Activated T-cell treated with anti-CD3 and anti-CD28 coated beads, Interleukin-2, amount 50 U/mL, for 4 hours (primary cell): ENCODE measurements around the gene NHSL2. TPM values are rescaled to one million over a fixed set of nuclear protein-coding genes. Genes with fewer than 3 reads are reported as not detected.
A peak's percentile ranks its signal among the peaks of the same experiment; 100 is the strongest.

Experiments used
- ATAC-seq, 2 donors: fragments of 200-7000 bp; cut with Tn5 transposase; one replicate each; pipeline ENCODE4 v1.10.0; 2021
- DNase-seq: peaks from one replicate; pipeline ENCODE4 v3.0.0-alpha.2; 2020
- H3K27me3 Mint-ChIP-seq: one replicate; pipeline ENCODE4 v1.8.0; 2021; ENCODE audit warnings: low read depth, mixed read lengths
- H3K36me3 Mint-ChIP-seq: one replicate; pipeline ENCODE4 v1.8.0; 2022; ENCODE audit warnings: mixed read lengths; ENCODE audit not compliant: insufficient read depth
- H3K4me1 Mint-ChIP-seq: one replicate; pipeline ENCODE4 v1.8.0; 2021; ENCODE audit warnings: low read depth, mixed read lengths
- H3K4me3 Mint-ChIP-seq: one replicate; pipeline ENCODE4 v1.8.0; 2021; ENCODE audit warnings: mild to moderate bottlenecking, moderate library complexity, mixed read lengths
- H3K9me3 Mint-ChIP-seq: one replicate; pipeline ENCODE4 v1.8.0; 2021; ENCODE audit warnings: mixed read lengths
- total RNA-seq, 3 donors: library from RNA; stranded (reverse); gene quantifications; one replicate each; pipeline ENCODE4 v1.2.1, GENCODE V29; 2021

The NHSL2 gene
- total RNA-seq, 3 donors from 2014 or later = 0.30 to 0.65 (median 0.32) TPM

DNA sequence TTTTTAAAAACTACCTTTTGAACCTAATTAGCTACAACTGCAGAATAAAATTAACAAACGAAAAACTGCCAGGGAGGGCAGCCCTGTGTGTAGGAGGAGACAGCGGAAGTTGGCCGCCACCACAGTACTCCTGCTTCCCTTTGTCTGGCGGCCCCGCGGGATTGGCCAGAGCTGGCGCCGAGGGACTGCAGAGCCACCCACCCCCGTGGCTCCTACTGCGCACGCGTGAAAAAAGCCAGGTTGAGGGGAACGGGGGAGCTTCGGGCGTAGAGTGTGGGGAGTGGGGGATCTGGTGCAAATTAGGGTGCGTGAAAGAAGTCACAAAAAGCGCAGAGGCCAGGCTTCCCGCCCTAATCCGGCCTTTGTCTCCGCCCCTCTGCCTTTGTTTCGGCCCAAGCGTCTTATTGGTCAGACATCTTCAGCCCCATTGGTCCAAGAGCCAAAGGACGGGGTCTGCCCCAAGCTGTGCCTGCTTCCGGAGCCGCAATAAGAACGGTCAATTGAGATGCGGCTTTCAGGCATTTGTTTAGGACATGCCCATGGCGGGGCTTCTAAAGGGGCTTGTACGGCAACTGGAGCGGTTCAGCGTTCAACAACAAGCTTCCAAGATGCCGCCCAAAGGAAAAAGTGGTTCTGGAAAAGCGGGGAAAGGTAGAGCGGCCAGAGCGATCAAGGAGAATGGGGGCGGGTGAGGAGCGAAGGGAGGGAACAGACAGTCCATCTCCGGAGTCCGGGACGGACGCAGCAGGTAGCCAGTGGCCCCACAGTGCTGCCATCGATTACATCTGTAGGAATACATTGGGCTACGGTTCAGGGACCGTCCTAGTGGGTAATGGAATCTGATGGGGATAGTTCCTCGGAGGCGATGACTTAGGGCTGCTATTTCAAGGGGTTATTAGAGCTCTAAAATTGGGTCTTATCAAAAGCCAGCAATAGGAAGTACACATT is 270.8 kb downstream of the NHSL2 start, which contains the start of gene PIN4:
Gene PIN4 (plus strand): TSS at position 580 of the 948 bp plus-strand sequence. CDS start 29 bp downstream, at position 609.
- Mint-ChIP-seq H3K4me3 (no peak within 1 kb of the TSS), H3K36me3 (no peaks in the 10 kb centered on the region), H3K4me1 (peaks cover 18% of the 10 kb centered on the region), H3K9me3 (no peaks in the 10 kb centered on the region), H3K27me3 (no peaks in the 10 kb centered on the region)
- ATAC-seq = peak; percentile 97 to 98
- peak; percentile 71 for DNase-seq

DNA sequence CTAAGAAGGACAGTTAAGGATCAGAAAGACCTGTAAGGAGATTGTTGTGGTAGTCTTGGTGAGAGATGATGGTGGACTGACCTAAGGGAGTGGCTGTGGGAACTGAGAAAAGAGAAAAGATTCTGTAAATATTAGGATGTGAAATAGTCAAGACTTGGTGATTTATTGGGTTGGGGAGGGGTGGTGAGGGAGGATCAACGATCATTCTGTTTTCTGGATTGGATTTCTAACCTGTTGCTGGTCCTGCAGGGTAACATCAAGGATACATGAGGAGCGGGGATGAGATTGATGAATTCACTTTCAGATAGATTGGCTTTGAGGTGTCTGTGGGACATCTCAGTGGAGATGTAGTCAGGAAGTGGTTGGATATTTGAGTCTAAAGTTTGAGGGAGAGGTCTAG is 272.3 kb downstream of the NHSL2 start:
- DNase-seq (no peak), ATAC-seq (no peak)
- Mint-ChIP-seq H3K4me1 (peaks cover 18% of the 10 kb centered on the region), H3K27me3 (no peaks in the 10 kb centered on the region), H3K9me3 (no peaks in the 10 kb centered on the region), H3K4me3 (no peak overlapping the region), H3K36me3 (no peaks in the 10 kb centered on the region)

GRCh38 chrX:72201836-72202536 is 291.3 kb downstream of the NHSL2 start:
- Mint-ChIP-seq H3K27me3 (no peaks in the 10 kb centered on the region), H3K4me1 (no peaks in the 10 kb centered on the region), H3K36me3 (peaks cover 10% of the 10 kb centered on the region), H3K4me3 (no peak overlapping the region), H3K9me3 (no peaks in the 10 kb centered on the region)
- DNase-seq (no peak), ATAC-seq (no peak)

Other genes starting within 250 kb of the NHSL2 start
- gene CXorf49, start 192.6 kb upstream of the NHSL2 start, total RNA-seq = not detected
- gene CXorf49B, start 147.5 kb upstream of the NHSL2 start, total RNA-seq = not detected
- under 1 TPM; 0.25 to 0.63 (median 0.45) TPM for gene RTL5, start 221.1 kb downstream of the NHSL2 start, total RNA-seq